ENCODE data around the gene FHIT.

DNA sequence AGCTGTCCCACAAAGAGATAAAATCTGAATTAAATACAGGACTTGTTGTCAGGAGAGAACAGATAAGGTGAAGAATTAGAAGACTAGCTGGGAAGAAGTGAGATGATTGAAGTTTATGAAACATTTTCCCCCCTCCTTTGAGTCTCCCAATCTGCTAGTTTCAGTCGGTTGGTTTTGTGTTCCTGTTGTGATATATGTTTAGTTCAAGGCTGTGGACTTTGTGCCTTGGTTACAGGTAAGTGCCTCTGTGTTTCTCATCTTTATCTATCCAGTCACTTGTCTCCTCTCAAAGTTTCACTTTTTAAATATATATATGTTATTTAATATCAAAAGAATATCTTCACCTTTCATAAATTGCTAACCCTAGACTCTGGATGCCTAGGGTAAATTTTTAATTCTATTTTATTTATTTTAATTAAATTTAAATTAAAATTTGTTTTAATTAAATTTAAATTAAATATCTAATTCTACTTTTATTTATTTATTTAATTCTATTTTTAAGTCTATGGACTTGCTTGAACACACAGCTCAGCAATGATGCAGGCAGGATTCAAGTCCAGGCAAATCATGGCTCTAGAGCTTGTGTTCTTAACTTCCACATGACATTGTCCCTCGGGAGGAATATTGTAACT, 190.0 kb downstream of the FHIT start:
- TF ChIP-seq, protein P1, sequence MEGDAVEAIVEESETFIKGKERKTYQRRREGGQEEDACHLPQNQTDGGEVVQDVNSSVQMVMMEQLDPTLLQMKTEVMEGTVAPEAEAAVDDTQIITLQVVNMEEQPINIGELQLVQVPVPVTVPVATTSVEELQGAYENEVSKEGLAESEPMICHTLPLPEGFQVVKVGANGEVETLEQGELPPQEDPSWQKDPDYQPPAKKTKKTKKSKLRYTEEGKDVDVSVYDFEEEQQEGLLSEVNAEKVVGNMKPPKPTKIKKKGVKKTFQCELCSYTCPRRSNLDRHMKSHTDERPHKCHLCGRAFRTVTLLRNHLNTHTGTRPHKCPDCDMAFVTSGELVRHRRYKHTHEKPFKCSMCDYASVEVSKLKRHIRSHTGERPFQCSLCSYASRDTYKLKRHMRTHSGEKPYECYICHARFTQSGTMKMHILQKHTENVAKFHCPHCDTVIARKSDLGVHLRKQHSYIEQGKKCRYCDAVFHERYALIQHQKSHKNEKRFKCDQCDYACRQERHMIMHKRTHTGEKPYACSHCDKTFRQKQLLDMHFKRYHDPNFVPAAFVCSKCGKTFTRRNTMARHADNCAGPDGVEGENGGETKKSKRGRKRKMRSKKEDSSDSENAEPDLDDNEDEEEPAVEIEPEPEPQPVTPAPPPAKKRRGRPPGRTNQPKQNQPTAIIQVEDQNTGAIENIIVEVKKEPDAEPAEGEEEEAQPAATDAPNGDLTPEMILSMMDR (IDR thresholded peaks at IDR 0.05), result no peak
- TF ChIP-seq GATA2 (CRISPR knock-in tag; IDR thresholded peaks at IDR 0.05), result no peak
- no peak for TF ChIP-seq SIN3A (IDR thresholded peaks at IDR 0.05; ENCODE audit: borderline replicate concordance, low read depth, low read length)
- TF ChIP-seq TAF1 (IDR thresholded peaks at IDR 0.05; ENCODE audit: borderline replicate concordance, low read depth, low read length), result no peak
- TF ChIP-seq RAD21 (IDR thresholded peaks at IDR 0.05; ENCODE audit: low read length), result no peak
